GM23248 (cell line): ENCODE results near the gene RNF39. TPM values are rescaled to one million over a fixed set of nuclear protein-coding genes. Genes with fewer than 3 reads are reported as not detected.
"Not testable (repeated sequence)": the region's sequence is repeated elsewhere in the genome, so short reads cannot be mapped to it uniquely, and the experiment has no call there.

ENCODE experiments used
- DNase-seq: peaks from one replicate; pipeline ENCODE4 v3.0.0-alpha.2; 2015
- H2AFZ ChIP-seq: fragments of 200-600 bp; sonication (generic); 2 replicates; pipeline ENCODE4 v1.6.1; 2016; ENCODE audit warnings: antibody characterized with exemption
- H3F3A ChIP-seq: fragments of 200-600 bp; sonication (generic); 2 replicates; pipeline ENCODE4 v1.6.1; 2016; ENCODE audit warnings: mild to moderate bottlenecking, antibody characterized with exemption, mixed run types; ENCODE audit not compliant: insufficient read depth
- H3K27ac ChIP-seq: fragments of 200-600 bp; sonication (generic); 2 replicates; pipeline ENCODE4 v1.5.1; 2016; ENCODE audit warnings: mild to moderate bottlenecking
- H3K27me3 ChIP-seq: fragments of 200-600 bp; sonication (generic); replicated peaks from 2 replicates; pipeline ENCODE4 v1.6.1; 2016; ENCODE audit warnings: mild to moderate bottlenecking; ENCODE audit not compliant: insufficient read depth
- H3K36me3 ChIP-seq: fragments of 200-600 bp; sonication (generic); 2 replicates; pipeline ENCODE4 v1.6.1; 2016; ENCODE audit warnings: low read depth, mild to moderate bottlenecking
- H3K4me1 ChIP-seq: fragments of 200-600 bp; sonication (generic); 2 replicates; pipeline ENCODE4 v1.6.1; 2016; ENCODE audit warnings: mild to moderate bottlenecking; ENCODE audit not compliant: insufficient read depth
- H3K4me2 ChIP-seq: fragments of 200-600 bp; sonication (generic); one replicate; pipeline ENCODE4 v1.6.1; 2016; ENCODE audit warnings: mild to moderate bottlenecking; ENCODE audit not compliant: unreplicated experiment
- H3K4me3 ChIP-seq: fragments of 200-600 bp; sonication (generic); 2 replicates; pipeline ENCODE4 v1.5.1; 2016; ENCODE audit warnings: mild to moderate bottlenecking
- H3K79me2 ChIP-seq: fragments of 200-600 bp; sonication (generic); 2 replicates; pipeline ENCODE4 v1.6.1; 2016; ENCODE audit warnings: mild to moderate bottlenecking; ENCODE audit not compliant: insufficient read depth
- H3K9ac ChIP-seq: fragments of 200-600 bp; sonication (generic); 2 replicates; pipeline ENCODE4 v1.6.1; 2016; ENCODE audit warnings: mild to moderate bottlenecking
- H3K9me2 ChIP-seq: fragments of 200-600 bp; sonication (generic); 2 replicates; pipeline ENCODE4 v1.6.1; 2016; ENCODE audit warnings: mixed run types, mild to moderate bottlenecking, moderate library complexity; ENCODE audit not compliant: insufficient read depth
- H3K9me3 ChIP-seq: fragments of 200-600 bp; sonication (generic); one replicate; pipeline ENCODE4 v1.6.1; 2017; ENCODE audit warnings: low read depth
- H4K20me1 ChIP-seq: fragments of 200-600 bp; sonication (generic); 2 replicates; pipeline ENCODE4 v1.6.0; 2016; ENCODE audit not compliant: insufficient read depth
- EZH2 ChIP-seq: fragments of 200-600 bp; sonication (generic); IDR thresholded peaks from 2 replicates; pipeline ENCODE4 v1.6.1; 2018; ENCODE audit warnings: antibody characterized with exemption, mild to moderate bottlenecking; ENCODE audit not compliant: insufficient read depth, poor library complexity, severe bottlenecking
- EZH2phosphoT487 ChIP-seq: fragments of 200-600 bp; sonication (generic); IDR thresholded peaks from 2 replicates; pipeline ENCODE4 v1.6.1; 2018; ENCODE audit warnings: antibody characterized with exemption, moderate library complexity, mild to moderate bottlenecking, low read depth; ENCODE audit not compliant: insufficient read depth
- WGBS, 2 experiments: methylation state at CpG; one replicate each; pipeline ENCODE4 v1.1.6; 2015 to 2017; ENCODE audit warnings: low lambda C conversion rate in 2 of 2, low coverage in 1 of 2; ENCODE audit errors: missing lambda C conversion rate in 2 of 2; 5-methylcytosine and 5-hydroxymethylcytosine counted together
- in situ Hi-C: fragments of 300-500 bp; cut with MboI; formaldehyde crosslinking; loops from 2 replicates; pipeline ENCODE4 v1.15.0; 2020
- polyA plus RNA-seq: library from polyadenylated mRNA; unstranded; fragments of >200 nt; fragmentation: Nextera tagmentation; extraction: Ambion mirVana; gene quantifications from 2 replicates; pipeline ENCODE4 v1.2.1, GENCODE V29; 2016
- total RNA-seq: library from RNA; depleted of rRNA; stranded (reverse); fragments of >200 nt; shearing (Covaris generic); gene quantifications from 2 replicates; pipeline ENCODE4 v1.2.3, GENCODE V29; 2014

Gene RNF39
- total and polyA plus RNA-seq, 2 experiments from 2014 or later = 0.21 TPM; not detected in 1

- TF ChIP-seq EZH2 (no peak), EZH2phosphoT487 (no peak)
- H3F3A ChIP-seq = no peaks in the 10 kb centered on the region
- no peaks in the 10 kb centered on the region for H3K27me3 ChIP-seq
- H3K4me1 ChIP-seq = no peaks in the 10 kb centered on the region
- no peak overlapping the region for H3K27ac ChIP-seq
- H2AFZ ChIP-seq = no peak overlapping the region
- H3K4me3 ChIP-seq = no peak overlapping the region
- H3K4me2 ChIP-seq = no peak overlapping the region
- H3K9me2 ChIP-seq = no peaks in the 10 kb centered on the region
- no peaks in the 10 kb centered on the region for H3K9me3 ChIP-seq
- no peaks in the 10 kb centered on the region for H4K20me1 ChIP-seq
- in situ Hi-C loops = no loop called here
- H3K9ac ChIP-seq = no peak overlapping the region
- DNase-seq = peak; percentile 49
- H3K79me2 ChIP-seq = no peaks in the 10 kb centered on the region
- H3K36me3 ChIP-seq = no peaks in the 10 kb centered on the region
- WGBS, 2 experiments = 53 to 57% methylated on average over 4 of the region's 4 CpGs
These were observed 38.3 kb downstream of the RNF39 start for GRCh38 chr6:30037182-30037788.

- Histone ChIP-seq H3K4me3 (no peak overlapping the region), H3K27ac (no peak overlapping the region), H3K4me2 (no peak overlapping the region), H3K27me3 (no peaks in the 10 kb centered on the region), H3K9me3 (no peaks in the 10 kb centered on the region), H3F3A (no peaks in the 10 kb centered on the region), H3K9me2 (no peaks in the 10 kb centered on the region), H3K9ac (no peak overlapping the region), H3K79me2 (no peaks in the 10 kb centered on the region), H3K4me1 (no peaks in the 10 kb centered on the region), H3K36me3 (no peaks in the 10 kb centered on the region), H4K20me1 (no peaks in the 10 kb centered on the region), H2AFZ (no peak overlapping the region)
- TF ChIP-seq EZH2 (no peak), EZH2phosphoT487 (no peak)
- WGBS, 2 experiments = 84 to 100% methylated on average over 1 of the region's 1 CpG
- DNase-seq = no peak
- in situ Hi-C loops = no loop called here
These were observed 39.8 kb downstream of the RNF39 start for GRCh38 chr6:30035784-30036183.

GRCh38 chr6:30033440-30033839 is 42.1 kb downstream of the RNF39 start:
- 85 to 86% methylated on average over 5 of the region's 5 CpGs for WGBS, 2 experiments
- H3K9me2 ChIP-seq, H3F3A ChIP-seq, H2AFZ ChIP-seq, H3K79me2 ChIP-seq, H3K4me3 ChIP-seq, H3K4me1 ChIP-seq, H3K36me3 ChIP-seq, H4K20me1 ChIP-seq, H3K27me3 ChIP-seq, in situ Hi-C loops, H3K4me2 ChIP-seq, H3K9me3 ChIP-seq: not testable (repeated sequence)
- Histone ChIP-seq H3K27ac (peak overlapping the region; percentile 39), H3K9ac (peak overlapping the region; percentile 13; the same call in 1 of the 2 replicates)
- peak; percentile 67 for DNase-seq

GRCh38 chr6:30031381-30031780 is 44.2 kb downstream of the RNF39 start:
- no peak overlapping the region for H3K27ac ChIP-seq
- H4K20me1 ChIP-seq = no peaks in the 10 kb centered on the region
- H3K27me3 ChIP-seq = no peaks in the 10 kb centered on the region
- no peaks in the 10 kb centered on the region for H3K4me1 ChIP-seq
- H2AFZ ChIP-seq = no peak overlapping the region
- no peak overlapping the region for H3K9ac ChIP-seq
- no peak overlapping the region for H3K4me3 ChIP-seq
- no peaks in the 10 kb centered on the region for H3K9me2 ChIP-seq
- no peak overlapping the region for H3K4me2 ChIP-seq
- H3F3A ChIP-seq = no peaks in the 10 kb centered on the region
- in situ Hi-C loops = no loop called here
- no peaks in the 10 kb centered on the region for H3K9me3 ChIP-seq
- H3K36me3 ChIP-seq = no peaks in the 10 kb centered on the region
- DNase-seq = no peak
- no peaks in the 10 kb centered on the region for H3K79me2 ChIP-seq
- TF ChIP-seq EZH2 = no peak
- TF ChIP-seq EZH2phosphoT487 = no peak

GRCh38 chr6:30029588-30029987 is 46.0 kb downstream of the RNF39 start:
- H3K27me3 ChIP-seq = no peaks in the 10 kb centered on the region
- no peaks in the 10 kb centered on the region for H3K9me2 ChIP-seq

More at GRCh38 chr6:30029588-30029987, 46.0 kb downstream of the RNF39 start:
- H3K4me1 ChIP-seq = no peaks in the 10 kb centered on the region
- in situ Hi-C loops = no loop called here
- H3F3A ChIP-seq = no peaks in the 10 kb centered on the region
- H3K9me3 ChIP-seq = no peaks in the 10 kb centered on the region
- WGBS, 2 experiments = 88 to 97% methylated on average over 1 of the region's 1 CpG
- H3K9ac ChIP-seq = no peak overlapping the region
- DNase-seq = no peak
- H3K4me3 ChIP-seq = no peak overlapping the region
- H3K79me2 ChIP-seq = no peaks in the 10 kb centered on the region
- TF ChIP-seq EZH2 (no peak), EZH2phosphoT487 (no peak)
- H4K20me1 ChIP-seq = no peaks in the 10 kb centered on the region
- H2AFZ ChIP-seq = no peak overlapping the region
- no peak overlapping the region for H3K27ac ChIP-seq
- no peak overlapping the region for H3K4me2 ChIP-seq
- no peaks in the 10 kb centered on the region for H3K36me3 ChIP-seq
